OCI-LY7 (cell line): Measurements from ENCODE around the gene SHISAL2A.

Experiments
- EZH2phosphoT487 ChIP-seq: fragments of 200-600 bp; sonication (generic); IDR thresholded peaks from 2 replicates; pipeline ENCODE4 v1.6.1; 2018; ENCODE audit warnings: low read depth, borderline replicate concordance, mild to moderate bottlenecking, mixed run types, antibody characterized with exemption, low read length, moderate library complexity, mixed read lengths
- TF ChIP-seq, protein P1 (sequence below): fragments of 200-600 bp; sonication (generic); conservative IDR thresholded peaks from 2 replicates; pipeline ENCODE4 v1.5.1; 2014; ENCODE audit warnings: mild to moderate bottlenecking, antibody characterized with exemption, low read length, moderate library complexity, mixed read lengths

DNA sequence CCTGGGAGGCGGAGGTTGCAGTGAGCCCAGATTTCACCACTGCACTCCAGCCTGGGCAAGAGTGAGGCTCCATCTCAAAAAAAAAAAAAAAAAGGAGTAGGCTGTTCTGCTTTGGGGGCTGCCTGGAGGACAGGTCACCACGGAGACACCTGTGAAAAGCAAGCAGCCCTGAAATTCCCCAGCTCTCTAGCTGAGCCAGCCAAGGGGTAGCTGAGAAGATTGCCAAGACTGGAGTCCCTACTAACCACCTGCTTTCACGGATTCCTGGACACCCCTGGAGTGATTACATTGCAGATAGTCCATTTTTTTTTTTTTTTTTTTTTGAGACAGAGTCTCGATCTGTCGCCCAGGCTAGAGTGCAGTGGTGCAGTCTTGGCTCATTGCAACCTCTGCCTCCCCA, 18.3 kb upstream of the SHISAL2A start:
- TF ChIP-seq, protein P1, sequence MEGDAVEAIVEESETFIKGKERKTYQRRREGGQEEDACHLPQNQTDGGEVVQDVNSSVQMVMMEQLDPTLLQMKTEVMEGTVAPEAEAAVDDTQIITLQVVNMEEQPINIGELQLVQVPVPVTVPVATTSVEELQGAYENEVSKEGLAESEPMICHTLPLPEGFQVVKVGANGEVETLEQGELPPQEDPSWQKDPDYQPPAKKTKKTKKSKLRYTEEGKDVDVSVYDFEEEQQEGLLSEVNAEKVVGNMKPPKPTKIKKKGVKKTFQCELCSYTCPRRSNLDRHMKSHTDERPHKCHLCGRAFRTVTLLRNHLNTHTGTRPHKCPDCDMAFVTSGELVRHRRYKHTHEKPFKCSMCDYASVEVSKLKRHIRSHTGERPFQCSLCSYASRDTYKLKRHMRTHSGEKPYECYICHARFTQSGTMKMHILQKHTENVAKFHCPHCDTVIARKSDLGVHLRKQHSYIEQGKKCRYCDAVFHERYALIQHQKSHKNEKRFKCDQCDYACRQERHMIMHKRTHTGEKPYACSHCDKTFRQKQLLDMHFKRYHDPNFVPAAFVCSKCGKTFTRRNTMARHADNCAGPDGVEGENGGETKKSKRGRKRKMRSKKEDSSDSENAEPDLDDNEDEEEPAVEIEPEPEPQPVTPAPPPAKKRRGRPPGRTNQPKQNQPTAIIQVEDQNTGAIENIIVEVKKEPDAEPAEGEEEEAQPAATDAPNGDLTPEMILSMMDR: no peak
- TF ChIP-seq EZH2phosphoT487: no peak
